Panc1 (cell line): Measurements from ENCODE around the gene SCG3. TPM values are rescaled to one million over a fixed set of nuclear protein-coding genes. Genes with fewer than 3 reads are reported as not detected.

Source experiments
- ATAC-seq: fragments of 200-7000 bp; cut with Tn5 transposase; 2 replicates; pipeline ENCODE4 v1.9.1; 2020; ENCODE audit warnings: mild to moderate bottlenecking, moderate library complexity
- BruUV-seq: library from RNA; stranded (reverse); fragments of 400-500 nt; replicated peaks from 2 replicates; lab custom pipeline; 2021; lab: Mats Ljungman, UMichigan
- CTCF ChIA-PET: fragments of 300-600 bp; sonication (Branson Sonifier 250); formaldehyde crosslinking; loops from one replicate; lab custom pipeline; 2022; ENCODE audit warnings: antibody characterized with exemption; lab: Charles Lee
- POLR2A ChIA-PET: fragments of 300-600 bp; sonication (Branson Sonifier 250); formaldehyde crosslinking; loops from one replicate; lab custom pipeline; 2022; ENCODE audit warnings: antibody characterized with exemption; lab: Charles Lee
- DNase-seq: peaks from one replicate; pipeline ENCODE4 v3.0.0-alpha.2; 2010; ENCODE audit warnings: low read depth, low spot score
- H3K27ac ChIP-seq: 2 replicates; pipeline ENCODE4 v1.5.1; 2011; ENCODE audit warnings: mild to moderate bottlenecking, low read length, inconsistent platforms
- H3K27me3 ChIP-seq: fragments of 200-500 bp; sonication (Bioruptor generic); 2 replicates; pipeline ENCODE4 v1.6.0; 2014; ENCODE audit warnings: low read length, inconsistent platforms; ENCODE audit not compliant: control insufficient read depth, insufficient read depth
- H3K36me3 ChIP-seq: fragments of 200-500 bp; sonication (Bioruptor generic); 2 replicates; pipeline ENCODE4 v1.5.1; 2014; ENCODE audit warnings: inconsistent platforms, mild to moderate bottlenecking, low read length, moderate library complexity; ENCODE audit not compliant: control insufficient read depth, insufficient read depth
- H3K4me1 ChIP-seq: 2 replicates; pipeline ENCODE4 v1.5.1; 2011; ENCODE audit warnings: inconsistent platforms, mild to moderate bottlenecking, low read length, moderate library complexity; ENCODE audit not compliant: control insufficient read depth, insufficient read depth
- H3K4me3 ChIP-seq, 2 experiments: 2 replicates each; pipeline ENCODE4 v1.5.1; 2011 to 2012; ENCODE audit warnings: low read depth in 2 of 2, low read length in 2 of 2, mild to moderate bottlenecking in 2 of 2, inconsistent platforms in 1 of 2, moderate library complexity in 1 of 2
- H3K9me3 ChIP-seq: fragments of 200-500 bp; sonication (Bioruptor generic); 2 replicates; pipeline ENCODE4 v1.5.1; 2014; ENCODE audit warnings: low read depth, mild to moderate bottlenecking, inconsistent platforms, low read length, moderate library complexity; ENCODE audit not compliant: control insufficient read depth, insufficient read depth
- CTCF ChIP-seq: fragments of 450-650 bp; IDR thresholded peaks from 2 replicates; pipeline ENCODE4 v1.5.1; 2017; ENCODE audit warnings: mild to moderate bottlenecking
- POLR2AphosphoS5 ChIP-seq: IDR thresholded peaks from 2 replicates; pipeline ENCODE4 v1.6.1; 2012; ENCODE audit warnings: mild to moderate bottlenecking, low read depth, low read length, moderate library complexity
- REST ChIP-seq, 2 experiments: IDR thresholded peaks; 2 replicates each; pipeline ENCODE4 v1.6.1; 2011 to 2012; ENCODE audit warnings: low read depth in 2 of 2, control low read depth in 1 of 2, low read length in 1 of 2, mild to moderate bottlenecking in 1 of 2, moderate library complexity in 1 of 2; ENCODE audit not compliant: insufficient read depth in 1 of 2
- SIN3A ChIP-seq: IDR thresholded peaks from 2 replicates; pipeline ENCODE4 v1.6.1; 2012; ENCODE audit warnings: low read depth, mild to moderate bottlenecking, low read length, moderate library complexity, borderline replicate concordance; ENCODE audit not compliant: insufficient read depth
- TCF7L2 ChIP-seq: IDR thresholded peaks from 2 replicates; pipeline ENCODE4 v1.6.1; 2011; ENCODE audit warnings: mild to moderate bottlenecking, low read depth, low read length, inconsistent platforms
- in situ Hi-C: cut with HindIII; loops from 2 replicates; pipeline ENCODE4 v1.10.0; 2016; ENCODE audit warnings: low sequenced_read_pairs, low pct_unique_long_range_greater_than_20kb
- intact Hi-C: fragments of 100-400 bp; cut with micrococcal nuclease; formaldehyde crosslinking; loops from one replicate; pipeline ENCODE4 v1.10.0; 2022; ENCODE audit not compliant: unreplicated experiment
- total RNA-seq: library from RNA; stranded (reverse); gene quantifications from one replicate; pipeline ENCODE4 v1.2.1, GENCODE V29; 2021; ENCODE audit not compliant: unreplicated experiment

The SCG3 gene
- total RNA-seq, 1 experiment from 2014 or later, result 0.62 TPM

- no peaks in the 10 kb centered on the region for H3K9me3 ChIP-seq
- no peaks in the 10 kb centered on the region for H3K4me1 ChIP-seq
- in situ Hi-C loops, result no loop called here
- intact Hi-C loops, result no loop called here
- peaks cover 48% of the 10 kb centered on the region for H3K27me3 ChIP-seq
- TF ChIP-seq SIN3A (no peak), CTCF (no peak), REST (IDR thresholded peaks at IDR 0.05; ENCODE audit: insufficient read depth in 1 of 2, low read depth in 2 of 2, low read length in 1 of 2) (no peak), TCF7L2 (no peak), POLR2AphosphoS5 (no peak)
- ATAC-seq (no peak), DNase-seq (no peak)
- no peak overlapping the region for H3K4me3 ChIP-seq
- no peak overlapping the region for H3K27ac ChIP-seq
- POLR2A ChIA-PET, result no interaction called here
- BruUV-seq, result no TSS peak
- CTCF ChIA-PET, result interaction anchor here (0.7 kb wide), 1 partner anchor 55 kb away, joined by 4 read pairs; no protein-coding TSS in a partner anchor
- H3K36me3 ChIP-seq, result no peaks in the 10 kb centered on the region; the same call in 1 of the 2 replicates
Observed at GRCh38 chr15:51680321-51680720, 982 bp upstream of the SCG3 start.

- intact Hi-C loops, result no loop called here
- Histone ChIP-seq H3K36me3 (no peaks in the 10 kb centered on the region), H3K4me1 (no peaks in the 10 kb centered on the region), H3K9me3 (no peaks in the 10 kb centered on the region), H3K27me3 (peaks cover 44% of the 10 kb centered on the region), H3K4me3 (no peak overlapping the region), H3K27ac (no peak overlapping the region)
- no peak for TF ChIP-seq REST (IDR thresholded peaks at IDR 0.05; ENCODE audit: insufficient read depth in 1 of 2, low read depth in 2 of 2, low read length in 1 of 2)
- no peak for TF ChIP-seq SIN3A
- no peak for TF ChIP-seq POLR2AphosphoS5
- TF ChIP-seq CTCF, result no peak
- no peak for TF ChIP-seq TCF7L2
- CTCF ChIA-PET, result no interaction called here
- BruUV-seq, result no TSS peak
- no peak for ATAC-seq
- POLR2A ChIA-PET, result no interaction called here
- DNase-seq, result no peak
- in situ Hi-C loops, result no loop called here
Observed at GRCh38 chr15:51687565-51687964, 6.3 kb downstream of the SCG3 start.
